ENCODE measurements around the gene ZC3H7A.

- no peak for TF ChIP-seq CTCF (conservative IDR thresholded peaks at IDR 0.05 in 1 of 2, IDR thresholded peaks at IDR 0.05 in 1 of 2; ENCODE audit: low read depth in 1 of 2, low read length in 2 of 2)
- no peak for TF ChIP-seq EZH2 (IDR thresholded peaks at IDR 0.05; ENCODE audit: low read length, missing control alignments)
Measured at GRCh38 chr16:11794447-11794846, 2.6 kb downstream of the ZC3H7A start.
